Retinal pigment epithelial cell (primary cell): ENCODE measurements around the gene FGFBP2.

Experiments
- DNase-seq: peaks from one replicate; pipeline ENCODE4 v3.0.0-alpha.2; 2010; ENCODE audit warnings: low read depth
- H3K4me3 ChIP-seq: 2 replicates; pipeline ENCODE4 v1.5.1; 2011; ENCODE audit warnings: mild to moderate bottlenecking, low read length, control low read depth, moderate library complexity
- CTCF ChIP-seq: conservative IDR thresholded peaks from 2 replicates; pipeline ENCODE4 v1.5.1; 2011; ENCODE audit warnings: low read depth, low read length, control low read depth, inconsistent platforms

FGFBP2 gene

GRCh38 chr4:15930314-15930713 is 32.7 kb downstream of the FGFBP2 start:
- no peak for DNase-seq
- H3K4me3 ChIP-seq: no peak overlapping the region
- no peak for TF ChIP-seq CTCF

GRCh38 chr4:15929540-15929939 is 33.4 kb downstream of the FGFBP2 start:
- TF ChIP-seq CTCF: no peak
- no peak overlapping the region for H3K4me3 ChIP-seq

GRCh38 chr4:15928883-15929282 is 34.1 kb downstream of the FGFBP2 start:
- TF ChIP-seq CTCF: no peak

More at GRCh38 chr4:15929540-15929939, 33.4 kb downstream of the FGFBP2 start:
- DNase-seq: no peak

GRCh38 chr4:15926486-15926885 is 36.5 kb downstream of the FGFBP2 start:
- no peak for TF ChIP-seq CTCF
- no peak for DNase-seq

More at GRCh38 chr4:15928883-15929282, 34.1 kb downstream of the FGFBP2 start:
- DNase-seq: no peak
- H3K4me3 ChIP-seq: no peak overlapping the region

GRCh38 chr4:15925830-15926229 is 37.1 kb downstream of the FGFBP2 start:
- no peak for DNase-seq
- no peak overlapping the region for H3K4me3 ChIP-seq
- no peak for TF ChIP-seq CTCF

More at GRCh38 chr4:15926486-15926885, 36.5 kb downstream of the FGFBP2 start:
- H3K4me3 ChIP-seq: no peak overlapping the region

GRCh38 chr4:15921592-15921932 is 41.4 kb downstream of the FGFBP2 start:
- DNase-seq: no peak
- H3K4me3 ChIP-seq: no peak overlapping the region
- TF ChIP-seq CTCF: no peak

- TF ChIP-seq CTCF: no peak
- peak; percentile 92 for DNase-seq
- no peak overlapping the region for H3K4me3 ChIP-seq
Observed at GRCh38 chr4:15920723-15921591, 42.0 kb downstream of the FGFBP2 start.
